AG04450 (cell line): ENCODE data around the gene ST3GAL6. TPM values are rescaled to one million over a fixed set of nuclear protein-coding genes. Genes with fewer than 3 reads are reported as not detected.

Experiments used
- CTCF ChIA-PET: fragments of 300-600, 350-600 bp; formaldehyde crosslinking; extraction: SDS; loops from one replicate; lab custom pipeline; 2022; ENCODE audit warnings: antibody characterized with exemption, inconsistent platforms; lab: Charles Lee
- POLR2A ChIA-PET: fragments of 350-600 bp; formaldehyde crosslinking; extraction: SDS; loops from one replicate; lab custom pipeline; 2021; ENCODE audit warnings: antibody characterized with exemption, inconsistent platforms; lab: Yijun Ruan, JAX
- DNase-seq: peaks from one replicate; pipeline ENCODE4 v3.0.0-alpha.2; 2011; ENCODE audit warnings: low read depth, low spot score
- H3K27ac ChIP-seq: one replicate; pipeline ENCODE4 v1.5.1; 2012; ENCODE audit warnings: low read depth, low read length, control low read depth
- H3K27me3 ChIP-seq: one replicate; pipeline ENCODE4 v1.6.0; 2012; ENCODE audit warnings: low read length; ENCODE audit not compliant: control insufficient read depth, insufficient read depth
- H3K4me3 ChIP-seq: 2 replicates; pipeline ENCODE4 v1.5.1; 2011; ENCODE audit warnings: mild to moderate bottlenecking, low read depth, low read length, control low read depth
- H3K9me3 ChIP-seq: 2 replicates; pipeline ENCODE4 v1.5.1; 2012; ENCODE audit warnings: low read length; ENCODE audit not compliant: control insufficient read depth, insufficient read depth
- polyA plus RNA-seq: library from polyadenylated mRNA; depleted of rRNA; stranded (reverse); fragments of >200 nt; gene quantifications from 2 replicates; pipeline ENCODE4 v1.2.3, GENCODE V29; 2011
- TF ChIP-seq, protein P1 (sequence below): IDR thresholded peaks from 2 replicates; pipeline ENCODE4 v1.5.1; 2011; ENCODE audit warnings: low read depth, low read length, control low read depth, inconsistent platforms

The ST3GAL6 gene
- polyA plus RNA-seq, 1 experiment: 1.9 TPM

DNA sequence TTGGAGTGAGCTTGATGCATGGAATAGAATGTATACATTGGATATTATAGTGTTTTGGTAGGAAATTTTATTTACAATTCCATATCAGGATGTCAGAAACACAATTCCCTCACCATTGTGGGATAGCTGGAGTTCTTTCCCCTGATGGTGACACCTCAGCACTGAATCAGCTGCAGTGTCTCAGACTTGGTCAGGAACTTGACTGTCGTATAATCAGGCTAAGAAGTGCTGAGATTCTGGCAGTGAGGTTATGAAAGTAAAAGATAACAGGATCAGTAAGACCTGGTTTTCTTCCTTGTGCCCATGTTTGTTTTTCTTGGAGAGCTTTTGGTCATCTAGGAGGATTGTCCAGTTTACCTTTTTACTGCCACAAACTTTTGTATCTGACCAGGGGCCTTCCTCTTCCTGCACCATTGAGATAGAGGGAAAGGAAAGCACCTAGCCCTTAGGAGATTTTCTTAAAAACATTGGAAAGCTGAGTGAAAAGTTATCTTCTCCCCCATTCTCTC is 27.3 kb upstream of the ST3GAL6 start:
- TF ChIP-seq, protein P1, sequence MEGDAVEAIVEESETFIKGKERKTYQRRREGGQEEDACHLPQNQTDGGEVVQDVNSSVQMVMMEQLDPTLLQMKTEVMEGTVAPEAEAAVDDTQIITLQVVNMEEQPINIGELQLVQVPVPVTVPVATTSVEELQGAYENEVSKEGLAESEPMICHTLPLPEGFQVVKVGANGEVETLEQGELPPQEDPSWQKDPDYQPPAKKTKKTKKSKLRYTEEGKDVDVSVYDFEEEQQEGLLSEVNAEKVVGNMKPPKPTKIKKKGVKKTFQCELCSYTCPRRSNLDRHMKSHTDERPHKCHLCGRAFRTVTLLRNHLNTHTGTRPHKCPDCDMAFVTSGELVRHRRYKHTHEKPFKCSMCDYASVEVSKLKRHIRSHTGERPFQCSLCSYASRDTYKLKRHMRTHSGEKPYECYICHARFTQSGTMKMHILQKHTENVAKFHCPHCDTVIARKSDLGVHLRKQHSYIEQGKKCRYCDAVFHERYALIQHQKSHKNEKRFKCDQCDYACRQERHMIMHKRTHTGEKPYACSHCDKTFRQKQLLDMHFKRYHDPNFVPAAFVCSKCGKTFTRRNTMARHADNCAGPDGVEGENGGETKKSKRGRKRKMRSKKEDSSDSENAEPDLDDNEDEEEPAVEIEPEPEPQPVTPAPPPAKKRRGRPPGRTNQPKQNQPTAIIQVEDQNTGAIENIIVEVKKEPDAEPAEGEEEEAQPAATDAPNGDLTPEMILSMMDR: no peak
- Histone ChIP-seq H3K27ac (no peak overlapping the region), H3K4me3 (no peak overlapping the region), H3K9me3 (no peaks in the 10 kb centered on the region; the same call in 1 of the 2 replicates), H3K27me3 (no peaks in the 10 kb centered on the region)
- POLR2A ChIA-PET: no interaction called here
- DNase-seq: no peak
- CTCF ChIA-PET: interaction anchor here (0.7 kb wide), 1 partner anchor 134 kb away, joined by 3 read pairs; no protein-coding TSS in a partner anchor

DNA sequence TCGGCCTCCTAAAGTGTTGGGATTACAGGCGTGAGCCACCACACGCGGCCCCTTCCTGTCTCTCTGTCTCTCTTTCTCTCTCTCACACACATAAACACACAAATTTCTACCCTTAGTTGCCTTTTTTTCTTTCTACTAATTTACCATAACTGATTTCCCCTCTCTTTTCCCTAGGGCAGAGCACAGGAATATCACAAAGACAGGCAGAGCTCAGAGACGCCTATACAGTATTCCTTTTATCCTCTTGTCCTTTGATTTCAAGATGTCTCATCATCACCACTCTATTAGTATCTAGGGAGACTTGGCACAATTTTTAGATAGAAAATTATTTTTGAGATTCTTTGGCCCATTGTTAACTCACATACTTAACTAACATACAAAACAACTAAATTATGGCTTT is 25.8 kb upstream of the ST3GAL6 start:
- ChIA-PET POLR2A (no interaction called here), CTCF (no interaction called here)
- H3K4me3 ChIP-seq: no peak overlapping the region
- no peaks in the 10 kb centered on the region; the same call in 1 of the 2 replicates for H3K9me3 ChIP-seq
- no peak overlapping the region for H3K27ac ChIP-seq
- TF ChIP-seq, protein P1: no peak
- no peaks in the 10 kb centered on the region for H3K27me3 ChIP-seq
- no peak for DNase-seq

DNA sequence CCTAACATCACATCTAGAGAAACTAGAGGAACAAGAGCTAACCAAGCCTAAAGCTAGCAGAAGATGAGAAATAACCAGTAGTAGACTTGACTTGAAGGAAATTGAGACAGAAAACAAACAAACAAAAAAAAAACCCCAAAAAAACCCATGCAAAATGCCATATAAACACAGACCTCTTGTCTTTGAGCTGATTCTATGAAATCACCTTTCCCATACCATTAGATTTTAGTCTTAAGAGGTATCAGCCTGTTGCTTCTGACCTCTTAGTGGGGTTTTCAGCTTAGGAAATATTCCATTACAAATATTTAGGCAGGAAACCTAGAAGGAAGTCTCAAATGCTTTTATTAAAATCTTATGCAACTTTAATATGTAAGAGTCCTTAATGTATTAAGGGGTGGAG is 23.9 kb upstream of the ST3GAL6 start:
- TF ChIP-seq, protein P1: no peak
- ChIA-PET CTCF (no interaction called here), POLR2A (no interaction called here)
- H3K4me3 ChIP-seq: no peak overlapping the region
- no peak overlapping the region for H3K27ac ChIP-seq
- H3K9me3 ChIP-seq: no peaks in the 10 kb centered on the region
- no peaks in the 10 kb centered on the region for H3K27me3 ChIP-seq
- no peak for DNase-seq

DNA sequence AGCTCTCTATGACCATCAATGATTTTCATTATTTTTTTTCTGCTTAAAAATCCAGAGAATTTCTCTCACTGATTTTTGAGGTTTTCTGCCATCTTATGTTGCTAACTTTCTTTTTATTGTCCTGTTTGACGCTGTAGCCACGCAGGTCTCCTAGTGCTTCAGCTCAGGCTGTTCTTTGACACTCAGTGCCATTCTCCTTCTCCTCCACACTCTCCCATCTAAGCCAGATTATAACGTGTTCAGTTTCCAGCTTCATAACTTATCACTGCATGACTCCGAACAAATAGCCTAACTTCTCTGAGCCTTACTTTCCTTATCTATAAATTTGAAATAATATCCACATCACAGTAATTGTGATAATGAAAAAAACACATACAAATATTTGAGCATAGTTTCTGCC is 22.8 kb upstream of the ST3GAL6 start:
- ChIA-PET POLR2A (no interaction called here), CTCF (interaction anchor here (0.9 to 1.6 kb wide), 2 partner anchors 9 to 138 kb away, joined by 5 to 6 read pairs; no protein-coding TSS in a partner anchor)
- DNase-seq: no peak
- TF ChIP-seq, protein P1: no peak
- no peak overlapping the region for H3K27ac ChIP-seq
- H3K9me3 ChIP-seq: no peaks in the 10 kb centered on the region
- no peak overlapping the region for H3K4me3 ChIP-seq
- no peaks in the 10 kb centered on the region for H3K27me3 ChIP-seq

DNA sequence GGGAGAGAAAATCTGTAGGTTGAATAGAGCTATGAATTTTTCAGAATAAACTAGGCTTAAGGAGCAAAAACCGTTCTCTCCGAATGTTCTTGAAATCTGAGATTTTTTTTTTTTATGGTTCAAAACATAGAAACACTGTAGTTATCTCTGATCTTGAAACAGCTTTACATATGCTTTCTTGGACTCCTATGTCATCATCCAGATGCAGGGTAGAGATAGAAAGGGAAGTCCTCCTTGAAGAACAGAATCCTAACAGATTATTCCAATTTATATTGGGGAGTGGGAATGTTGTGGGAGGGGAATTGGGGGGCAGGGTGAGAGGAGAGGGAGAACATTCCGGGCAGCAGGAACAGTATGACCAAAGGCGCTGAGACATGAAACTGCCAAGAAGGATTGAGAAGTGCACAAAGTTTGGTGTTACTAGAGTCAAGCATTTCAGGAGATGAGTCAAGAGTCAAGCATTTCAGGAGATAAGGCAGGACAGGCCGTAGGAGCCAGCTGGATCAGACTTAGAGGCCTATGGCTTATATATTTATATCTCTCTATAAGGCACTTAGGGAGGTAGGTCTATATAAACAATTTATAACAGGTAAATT is 21.9 kb upstream of the ST3GAL6 start:
- Histone ChIP-seq H3K27me3 (no peaks in the 10 kb centered on the region), H3K4me3 (no peak overlapping the region), H3K27ac (no peak overlapping the region), H3K9me3 (no peaks in the 10 kb centered on the region)
- no peak for DNase-seq
- ChIA-PET POLR2A (interaction anchor here (0.6 kb wide), 1 partner anchor 19 kb away, joined by 3 read pairs; no protein-coding TSS in a partner anchor), CTCF (interaction anchor here (1.6 kb wide), 1 partner anchor 139 kb away, joined by 5 read pairs; no protein-coding TSS in a partner anchor)
- TF ChIP-seq, protein P1: no peak
